NCI-H1092 (cell line): ENCODE results near the gene DLX3.

ENCODE experiments used
- DNase-seq: peaks from one replicate; lab custom pipeline; 2025; lab: John Stamatoyannopoulos, UW

Gene DLX3

GRCh38 chr17:49957350-49957749, 37.7 kb downstream of the DLX3 start:
- DNase-seq = no peak

- no peak for DNase-seq
These were observed 38.2 kb downstream of the DLX3 start for GRCh38 chr17:49956780-49957179.

GRCh38 chr17:49955157-49955556, 39.9 kb downstream of the DLX3 start:
- no peak for DNase-seq

- DNase-seq = no peak
These were observed 42.0 kb downstream of the DLX3 start for GRCh38 chr17:49952912-49953497.

GRCh38 chr17:49952209-49952911, 42.7 kb downstream of the DLX3 start:
- peak; percentile 59 for DNase-seq

GRCh38 chr17:49951362-49952082, 43.5 kb downstream of the DLX3 start:
- no peak for DNase-seq

- no peak for DNase-seq
These were observed 45.4 kb downstream of the DLX3 start for GRCh38 chr17:49949634-49950033.

GRCh38 chr17:49946964-49947584, 48.0 kb downstream of the DLX3 start:
- DNase-seq = no peak

GRCh38 chr17:49946208-49946607, 48.8 kb downstream of the DLX3 start:
- DNase-seq = no peak

- peak; percentile 33 for DNase-seq
These were observed 50.7 kb downstream of the DLX3 start for GRCh38 chr17:49944273-49944870.

- DNase-seq = no peak
These were observed 52.1 kb downstream of the DLX3 start for GRCh38 chr17:49942947-49943346.

GRCh38 chr17:49941427-49941826, 53.6 kb downstream of the DLX3 start:
- no peak for DNase-seq
